CD14-positive monocyte (primary cell): ENCODE data around the gene CC2D2A. TPM values are rescaled to one million over a fixed set of nuclear protein-coding genes. Genes with fewer than 3 reads are reported as not detected.

Source experiments
- DNase-seq, 3 donors: peaks; one replicate each; pipeline ENCODE4 v3.0.0-alpha.2; 2011 to 2022
- H2AFZ ChIP-seq: 2 replicates; pipeline ENCODE4 v1.6.0; 2012; ENCODE audit warnings: mild to moderate bottlenecking, low read depth, low read length, inconsistent platforms; ENCODE audit not compliant: insufficient read depth, poor library complexity, severe bottlenecking
- H3K27ac ChIP-seq, 2 donors: 1 replicate in 1 of 2; 2 replicates in 1 of 2; pipeline ENCODE4 v1.5.1; 2012 to 2013; ENCODE audit warnings: low read length in 2 of 2, control low read depth in 1 of 2, inconsistent platforms in 1 of 2, low read depth in 1 of 2, mild to moderate bottlenecking in 1 of 2
- H3K27me3 ChIP-seq, 2 donors: one replicate each; pipeline versions ENCODE4 v1.6.0 to v1.6.1; 2011 to 2013; ENCODE audit warnings: low read length in 2 of 2; ENCODE audit not compliant: control insufficient read depth in 2 of 2, insufficient read depth in 2 of 2
- H3K36me3 ChIP-seq, 2 donors: replicated peaks in 1 of 2; 1 replicate in 1 of 2; 2 replicates in 1 of 2; pipeline versions ENCODE4 v1.5.1 to v1.6.1; 2012 to 2013; ENCODE audit warnings: low read length in 2 of 2, control low read depth in 1 of 2, inconsistent platforms in 1 of 2, mild to moderate bottlenecking in 1 of 2; ENCODE audit not compliant: insufficient read depth in 2 of 2, control insufficient read depth in 1 of 2
- H3K4me1 ChIP-seq, 2 donors: 1 replicate in 1 of 2; 2 replicates in 1 of 2; pipeline versions ENCODE4 v1.5.1 to v1.6.1; 2012 to 2013; ENCODE audit warnings: low read length in 2 of 2, control low read depth in 1 of 2, inconsistent platforms in 1 of 2, mild to moderate bottlenecking in 1 of 2, moderate library complexity in 1 of 2; ENCODE audit not compliant: insufficient read depth in 2 of 2, control insufficient read depth in 1 of 2
- H3K4me2 ChIP-seq: replicated peaks from 2 replicates; pipeline ENCODE3; 2012; ENCODE audit warnings: low read length, moderate library complexity, mild to moderate bottlenecking; ENCODE audit not compliant: poor library complexity, severe bottlenecking; ENCODE audit errors: extremely low read depth
- H3K4me3 ChIP-seq, 3 experiments: fragments of 200-600 bp in 1 of 3; sonication (generic) in 1 of 3; replicated peaks in 1 of 3; 1 replicate in 2 of 3; 2 replicates in 1 of 3; pipeline ENCODE4 v1.5.1; 2011 to 2013; ENCODE audit warnings: low read length in 3 of 3, mild to moderate bottlenecking in 3 of 3, control low read depth in 2 of 3, low read depth in 2 of 3, inconsistent platforms in 1 of 3, moderate library complexity in 1 of 3
- H3K79me2 ChIP-seq: 2 replicates; pipeline ENCODE4 v1.6.0; 2012; ENCODE audit warnings: mild to moderate bottlenecking, control low read depth, inconsistent platforms, low read length, moderate library complexity; ENCODE audit not compliant: insufficient read depth
- H3K9ac ChIP-seq: 2 replicates; pipeline ENCODE4 v1.6.0; 2017; ENCODE audit warnings: low read length, mild to moderate bottlenecking; ENCODE audit not compliant: insufficient read depth, poor library complexity, severe bottlenecking
- H3K9me3 ChIP-seq, 2 donors: replicated peaks in 1 of 2; 1 replicate in 1 of 2; 2 replicates in 1 of 2; pipeline versions ENCODE4 v1.5.1 to v1.6.1; 2012 to 2013; ENCODE audit warnings: low read length in 2 of 2, control low read depth in 1 of 2; ENCODE audit not compliant: control insufficient read depth in 1 of 2, insufficient read depth in 1 of 2
- H4K20me1 ChIP-seq: 2 replicates; pipeline ENCODE4 v1.6.0; 2012; ENCODE audit warnings: mild to moderate bottlenecking, low read length, control low read depth, moderate library complexity; ENCODE audit not compliant: insufficient read depth
- H3K27ac Mint-ChIP-seq, 7 donors: one replicate each; pipeline ENCODE4 v1.8.0; 2020; ENCODE audit warnings: mild to moderate bottlenecking in 7 of 7, mixed read lengths in 7 of 7, moderate library complexity in 6 of 7, inconsistent platforms in 2 of 7
- H3K27me3 Mint-ChIP-seq, 3 donors: one replicate each; pipeline ENCODE4 v1.8.0; 2021 to 2022; ENCODE audit warnings: low read depth in 3 of 3, mild to moderate bottlenecking in 3 of 3, mixed read lengths in 3 of 3, moderate library complexity in 3 of 3, inconsistent platforms in 1 of 3
- H3K36me3 Mint-ChIP-seq, 2 donors: one replicate each; pipeline ENCODE4 v1.8.0; 2020; ENCODE audit warnings: mixed read lengths in 2 of 2, inconsistent platforms in 1 of 2, mild to moderate bottlenecking in 1 of 2
- H3K4me1 Mint-ChIP-seq: one replicate; pipeline ENCODE4 v1.8.0; 2020; ENCODE audit warnings: mild to moderate bottlenecking, mixed read lengths
- H3K4me3 Mint-ChIP-seq, 2 donors: one replicate each; pipeline ENCODE4 v1.8.0; 2020; ENCODE audit warnings: mild to moderate bottlenecking in 2 of 2, mixed read lengths in 2 of 2, moderate library complexity in 1 of 2
- H3K9me3 Mint-ChIP-seq, 7 donors: one replicate each; pipeline ENCODE4 v1.8.0; 2020 to 2022; ENCODE audit warnings: mixed read lengths in 7 of 7, mild to moderate bottlenecking in 6 of 7, moderate library complexity in 6 of 7, inconsistent platforms in 2 of 7
- CTCF ChIP-seq: fragments of 200-600 bp; IDR thresholded peaks from one replicate; pipeline ENCODE4 v1.8.0; 2022; ENCODE audit warnings: antibody characterized with exemption, mild to moderate bottlenecking
- WGBS: methylation state at CpG from one replicate; pipeline ENCODE4 v1.1.5; 2013; ENCODE audit warnings: missing lambda C conversion rate; ENCODE audit not compliant: insufficient coverage; 5-methylcytosine and 5-hydroxymethylcytosine counted together
- intact Hi-C, 2 donors: fragments of 100-400 bp; cut with micrococcal nuclease; formaldehyde crosslinking; loops; one replicate each; pipeline versions ENCODE4 v1.15.0 to v1.15.1; 2023
- polyA plus RNA-seq, 3 donors: library from polyadenylated mRNA; depleted of rRNA in 1 of 3; unstranded in 2 of 3; stranded (reverse) in 1 of 3; fragments of 300-500 nt in 2 of 3; fragments of >200 nt in 1 of 3; fragmentation: Illumina TruSeq in 2 of 3; gene quantifications; 1 replicate in 2 of 3; 2 replicates in 1 of 3; pipeline ENCODE4 v1.2.3, GENCODE V29; 2012 to 2021

CC2D2A gene
- polyA plus RNA-seq, 3 donors = 1.7 to 2.5 (median 1.9) TPM

- Histone ChIP-seq H3K4me3 (no peak overlapping the region), H2AFZ (no peak overlapping the region), H3K4me2 (no peak overlapping the region), H3K9ac (no peak overlapping the region), H4K20me1 (no peaks in the 10 kb centered on the region), H3K4me1 (peaks cover 15 to 17% of the 10 kb centered on the region in 2 donors), H3K27me3 (no peaks in the 10 kb centered on the region), H3K9me3 (no peaks in the 10 kb centered on the region), H3K27ac (no peak overlapping the region), H3K36me3 (no peaks in the 10 kb centered on the region), H3K79me2 (no peaks in the 10 kb centered on the region)
- peaks cover 23% of the 10 kb centered on the region for H3K4me1 Mint-ChIP-seq
- H3K36me3 Mint-ChIP-seq = no peaks in the 10 kb centered on the region
- intact Hi-C loops = no loop called here
- H3K4me3 Mint-ChIP-seq = no peak overlapping the region
- H3K9me3 Mint-ChIP-seq = peaks cover 0 to 6% (median 0%) of the 10 kb centered on the region in 7 donors
- 87% methylated on average over 5 of the region's 5 CpGs for WGBS
- TF ChIP-seq CTCF = no peak
- no peak for DNase-seq
- H3K27me3 Mint-ChIP-seq = peaks cover 0 to 2% (median 0%) of the 10 kb centered on the region in 3 donors
- peak overlapping the region in 1 of 7 donors; percentile 28 for H3K27ac Mint-ChIP-seq
Measured at GRCh38 chr4:15423285-15423711, 46.4 kb upstream of the CC2D2A start.

DNA sequence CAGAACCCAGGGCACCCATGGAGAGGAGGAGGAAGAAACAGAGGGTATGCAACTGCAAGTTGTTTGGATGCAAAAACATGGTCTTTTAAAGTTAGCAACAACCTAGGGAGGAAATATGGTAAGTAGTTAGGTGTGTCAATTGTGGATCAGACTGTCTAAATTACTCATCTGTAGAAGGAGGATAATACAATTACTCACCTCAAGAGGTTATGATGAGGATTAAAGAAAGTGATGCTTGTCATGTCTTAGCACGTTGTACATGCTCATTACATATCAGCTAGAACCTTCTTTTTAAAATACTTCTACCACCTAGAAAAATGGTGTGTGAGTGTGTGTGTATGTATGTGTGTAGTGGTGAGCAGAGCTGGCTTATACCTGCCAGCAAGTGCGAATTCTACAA, 44.2 kb upstream of the CC2D2A start:
- H3K36me3 ChIP-seq = no peaks in the 10 kb centered on the region
- no peak overlapping the region for H3K9ac ChIP-seq
- no peak overlapping the region for H3K27ac ChIP-seq
- no peaks in the 10 kb centered on the region for H3K27me3 ChIP-seq
- no peak overlapping the region for H3K4me3 ChIP-seq
- H3K4me2 ChIP-seq = no peak overlapping the region
- H2AFZ ChIP-seq = no peak overlapping the region
- Mint-ChIP-seq H3K27ac (peak overlapping the region in 1 of 7 donors; percentile 26), H3K4me1 (peaks cover 32% of the 10 kb centered on the region), H3K36me3 (no peaks in the 10 kb centered on the region), H3K27me3 (no peaks in the 10 kb centered on the region), H3K9me3 (peaks cover 0 to 3% (median 0%) of the 10 kb centered on the region in 7 donors), H3K4me3 (no peak overlapping the region)
- no peak for TF ChIP-seq CTCF
- H3K79me2 ChIP-seq = no peaks in the 10 kb centered on the region
- peaks cover 21 to 24% of the 10 kb centered on the region in 2 donors for H3K4me1 ChIP-seq
- H3K9me3 ChIP-seq = no peaks in the 10 kb centered on the region
- no peaks in the 10 kb centered on the region for H4K20me1 ChIP-seq
- DNase-seq = no peak
- intact Hi-C loops = no loop called here
- WGBS = no CpG with 5 or more reads among the region's 2 CpGs
